ENCODE measurements around the gene RSL24D1.

The RSL24D1 gene

GRCh38 chr15:55204464-55204863 lies 7.7 kb upstream of the RSL24D1 start:
- TF ChIP-seq CTCF (IDR thresholded peaks at IDR 0.05) (no peak), ZFX (IDR thresholded peaks at IDR 0.05; ENCODE audit: borderline replicate concordance) (no peak)

GRCh38 chr15:55202206-55202605 lies 5.5 kb upstream of the RSL24D1 start:
- no peak for TF ChIP-seq CTCF (IDR thresholded peaks at IDR 0.05)
- no peak for TF ChIP-seq ZFX (IDR thresholded peaks at IDR 0.05; ENCODE audit: borderline replicate concordance)
- peak overlapping the region; percentile 41 for H3K27ac ChIP-seq

More at GRCh38 chr15:55204464-55204863, 7.7 kb upstream of the RSL24D1 start:
- peak overlapping the region; percentile 53 for H3K27ac ChIP-seq

- no peak overlapping the region for H3K27ac ChIP-seq
- TF ChIP-seq CTCF (IDR thresholded peaks at IDR 0.05) (no peak), ZFX (IDR thresholded peaks at IDR 0.05; ENCODE audit: borderline replicate concordance) (no peak)
Measured at GRCh38 chr15:55198706-55199105, 2.0 kb upstream of the RSL24D1 start.

- peak overlapping the region; percentile 94 for H3K27ac ChIP-seq
Measured at GRCh38 chr15:55197719-55198118, 978 bp upstream of the RSL24D1 start.

GRCh38 chr15:55197362-55197705 lies 593 bp upstream of the RSL24D1 start:
- peak overlapping the region; percentile 94 for H3K27ac ChIP-seq
- TF ChIP-seq CTCF (IDR thresholded peaks at IDR 0.05) = no peak
- no peak for TF ChIP-seq ZFX (IDR thresholded peaks at IDR 0.05; ENCODE audit: borderline replicate concordance)

More at GRCh38 chr15:55197719-55198118, 978 bp upstream of the RSL24D1 start:
- TF ChIP-seq CTCF (IDR thresholded peaks at IDR 0.05) = no peak
- no peak for TF ChIP-seq ZFX (IDR thresholded peaks at IDR 0.05; ENCODE audit: borderline replicate concordance)

GRCh38 chr15:55195996-55196395 lies 745 bp downstream of the RSL24D1 start:
- TF ChIP-seq ZFX (IDR thresholded peaks at IDR 0.05; ENCODE audit: borderline replicate concordance) (no peak), CTCF (IDR thresholded peaks at IDR 0.05) (no peak)
- H3K27ac ChIP-seq = peak overlapping the region; percentile 94

- no peak overlapping the region for H3K27ac ChIP-seq
- TF ChIP-seq ZFX (IDR thresholded peaks at IDR 0.05; ENCODE audit: borderline replicate concordance) = no peak
- no peak for TF ChIP-seq CTCF (IDR thresholded peaks at IDR 0.05)
Measured at GRCh38 chr15:55194256-55194655, 2.5 kb downstream of the RSL24D1 start.
